Immature natural killer cell (primary cell): ENCODE data around the gene CFAP298. TPM values are rescaled to one million over a fixed set of nuclear protein-coding genes. Genes with fewer than 3 reads are reported as not detected.
"Not testable (repeated sequence)": the region's sequence is repeated elsewhere in the genome, so short reads cannot be mapped to it uniquely, and the experiment has no call there.

ENCODE experiments used
- DNase-seq, 3 donors: peaks; one replicate each; pipeline ENCODE4 v3.0.0; 2022; ENCODE audit warnings: mixed read lengths in 1 of 3
- H3K27ac Mint-ChIP-seq, 6 donors: one replicate each; pipeline ENCODE4 v1.8.0; 2020; ENCODE audit warnings: mixed read lengths in 6 of 6, mild to moderate bottlenecking in 5 of 6, inconsistent platforms in 4 of 6, moderate library complexity in 3 of 6
- H3K27me3 Mint-ChIP-seq, 3 donors: one replicate each; pipeline ENCODE4 v1.8.0; 2020 to 2021; ENCODE audit warnings: low read depth in 3 of 3, mild to moderate bottlenecking in 3 of 3, mixed read lengths in 3 of 3, moderate library complexity in 3 of 3, inconsistent platforms in 1 of 3
- H3K36me3 Mint-ChIP-seq, 3 donors: one replicate each; pipeline ENCODE4 v1.8.0; 2020; ENCODE audit warnings: mixed read lengths in 3 of 3, inconsistent platforms in 2 of 3, mild to moderate bottlenecking in 2 of 3
- H3K4me1 Mint-ChIP-seq, 2 donors: one replicate each; pipeline ENCODE4 v1.8.0; 2020; ENCODE audit warnings: inconsistent platforms in 2 of 2, mild to moderate bottlenecking in 2 of 2, mixed read lengths in 2 of 2, moderate library complexity in 1 of 2
- H3K4me3 Mint-ChIP-seq, 5 donors: one replicate each; pipeline ENCODE4 v1.8.0; 2020; ENCODE audit warnings: mild to moderate bottlenecking in 5 of 5, mixed read lengths in 5 of 5, inconsistent platforms in 3 of 5, moderate library complexity in 3 of 5
- H3K9me3 Mint-ChIP-seq, 6 donors: one replicate each; pipeline ENCODE4 v1.8.0; 2020; ENCODE audit warnings: mild to moderate bottlenecking in 6 of 6, mixed read lengths in 6 of 6, inconsistent platforms in 4 of 6, moderate library complexity in 3 of 6
- polyA plus RNA-seq, 3 donors: library from polyadenylated mRNA; unstranded; fragments of 300-500 nt; fragmentation: Illumina TruSeq; gene quantifications; one replicate each; pipeline ENCODE4 v1.2.3, GENCODE V29; 2021

The CFAP298 gene
- polyA plus RNA-seq, 3 donors from 2014 or later = 40.2 to 56.2 (median 46.8) TPM

- Mint-ChIP-seq H3K27me3 (peaks cover 0 to 3% (median 2%) of the 10 kb centered on the region in 3 donors), H3K4me3 (peak overlapping the region; percentile 89 to 99 (median 96)), H3K4me1 (peaks cover 23 to 25% of the 10 kb centered on the region in 2 donors), H3K27ac (peak overlapping the region; percentile 87 to 98 (median 94)), H3K36me3 (peaks cover 22 to 25% (median 23%) of the 10 kb centered on the region in 3 donors), H3K9me3 (peaks cover 0 to 9% (median 3%) of the 10 kb centered on the region in 6 donors)
- peak; percentile 79 to 87 (median 81) for DNase-seq
These were observed 42.6 kb downstream of the CFAP298 start for GRCh38 chr21:32569261-32570230.

- Mint-ChIP-seq H3K9me3 (peaks cover 0 to 11% (median 3%) of the 10 kb centered on the region in 6 donors), H3K4me1 (peaks cover 23 to 26% of the 10 kb centered on the region in 2 donors), H3K27ac (no peak overlapping the region), H3K4me3 (peak overlapping the region in 1 of 5 donors; percentile 10), H3K27me3 (peaks cover 0 to 3% (median 2%) of the 10 kb centered on the region in 3 donors), H3K36me3 (peaks cover 24 to 30% (median 25%) of the 10 kb centered on the region in 3 donors)
- DNase-seq = no peak
These were observed 44.6 kb downstream of the CFAP298 start for GRCh38 chr21:32567626-32568025.

- Mint-ChIP-seq H3K36me3 (peaks cover 24 to 33% (median 25%) of the 10 kb centered on the region in 3 donors), H3K4me3 (peak overlapping the region in 2 of 5 donors; percentile 5 to 43), H3K27ac (peak overlapping the region in 1 of 6 donors; percentile 20), H3K27me3 (peaks cover 0 to 3% (median 2%) of the 10 kb centered on the region in 3 donors), H3K4me1 (peaks cover 25 to 33% of the 10 kb centered on the region in 2 donors), H3K9me3 (peaks cover 0 to 11% (median 3%) of the 10 kb centered on the region in 6 donors)
- no peak for DNase-seq
These were observed 45.3 kb downstream of the CFAP298 start for GRCh38 chr21:32566741-32567389.

GRCh38 chr21:32565856-32566465, 46.2 kb downstream of the CFAP298 start:
- Mint-ChIP-seq H3K4me1 (peaks cover 24 to 37% of the 10 kb centered on the region in 2 donors), H3K9me3 (peaks cover 0 to 11% (median 3%) of the 10 kb centered on the region in 6 donors), H3K27me3 (peaks cover 0 to 3% (median 2%) of the 10 kb centered on the region in 3 donors), H3K36me3 (peaks cover 24 to 36% (median 25%) of the 10 kb centered on the region in 3 donors), H3K4me3 (no peak overlapping the region), H3K27ac (no peak overlapping the region)
- no peak for DNase-seq

- H3K27me3 Mint-ChIP-seq = peaks cover 0 to 3% (median 2%) of the 10 kb centered on the region in 3 donors
- H3K4me1 Mint-ChIP-seq = peaks cover 7 to 12% of the 10 kb centered on the region in 2 donors
- H3K4me3 Mint-ChIP-seq = no peak overlapping the region
- DNase-seq = no peak
- peaks cover 0 to 11% (median 3%) of the 10 kb centered on the region in 6 donors for H3K9me3 Mint-ChIP-seq
- H3K27ac Mint-ChIP-seq = peak overlapping the region in 1 of 6 donors; percentile 39
- peaks cover 24 to 36% (median 29%) of the 10 kb centered on the region in 3 donors for H3K36me3 Mint-ChIP-seq
These were observed 49.3 kb downstream of the CFAP298 start for GRCh38 chr21:32562915-32563314.

GRCh38 chr21:32562426-32562825, 49.8 kb downstream of the CFAP298 start:
- H3K4me3 Mint-ChIP-seq = no peak overlapping the region
- H3K36me3 Mint-ChIP-seq = peaks cover 24 to 36% (median 30%) of the 10 kb centered on the region in 3 donors
- H3K9me3 Mint-ChIP-seq = peaks cover 0 to 11% (median 3%) of the 10 kb centered on the region in 6 donors
- peak in 1 of 3 donors; percentile 16 for DNase-seq
- peaks cover 0 to 3% (median 2%) of the 10 kb centered on the region in 3 donors for H3K27me3 Mint-ChIP-seq
- peak overlapping the region in 2 of 6 donors; percentile 1 to 29 for H3K27ac Mint-ChIP-seq
- H3K4me1 Mint-ChIP-seq = peaks cover 7 to 12% of the 10 kb centered on the region in 2 donors

- H3K4me3 Mint-ChIP-seq, DNase-seq, H3K27ac Mint-ChIP-seq, H3K27me3 Mint-ChIP-seq: not testable (repeated sequence)
- peaks cover 19 to 31% (median 24%) of the 10 kb centered on the region in 3 donors for H3K36me3 Mint-ChIP-seq
- H3K9me3 Mint-ChIP-seq = peaks cover 0 to 11% (median 3%) of the 10 kb centered on the region in 6 donors
- peaks cover 4 to 12% of the 10 kb centered on the region in 2 donors for H3K4me1 Mint-ChIP-seq
These were observed 50.7 kb downstream of the CFAP298 start for GRCh38 chr21:32561476-32561875.

GRCh38 chr21:32560896-32561295, 51.3 kb downstream of the CFAP298 start:
- peaks cover 0 to 11% (median 3%) of the 10 kb centered on the region in 6 donors for H3K9me3 Mint-ChIP-seq
- H3K4me3 Mint-ChIP-seq = no peak overlapping the region
- no peak overlapping the region for H3K27ac Mint-ChIP-seq
- H3K36me3 Mint-ChIP-seq = peaks cover 13 to 30% (median 22%) of the 10 kb centered on the region in 3 donors
- peaks cover 0 to 2% (median 0%) of the 10 kb centered on the region in 3 donors for H3K27me3 Mint-ChIP-seq
- DNase-seq = no peak
- H3K4me1 Mint-ChIP-seq = peaks cover 4 to 18% of the 10 kb centered on the region in 2 donors

- Mint-ChIP-seq H3K9me3 (no peaks in the 10 kb centered on the region), H3K4me3 (no peak overlapping the region), H3K4me1 (peaks cover 10 to 34% of the 10 kb centered on the region in 2 donors), H3K36me3 (peaks cover 0 to 14% (median 8%) of the 10 kb centered on the region in 3 donors), H3K27ac (no peak overlapping the region), H3K27me3 (no peaks in the 10 kb centered on the region)
- no peak for DNase-seq
These were observed 53.1 kb downstream of the CFAP298 start for GRCh38 chr21:32559006-32559610.

- no peak for DNase-seq
- no peaks in the 10 kb centered on the region for H3K27me3 Mint-ChIP-seq
- H3K27ac Mint-ChIP-seq = no peak overlapping the region
- no peaks in the 10 kb centered on the region for H3K9me3 Mint-ChIP-seq
- no peak overlapping the region for H3K4me3 Mint-ChIP-seq
- H3K36me3 Mint-ChIP-seq = peaks cover 0 to 11% (median 8%) of the 10 kb centered on the region in 3 donors
- peaks cover 10 to 34% of the 10 kb centered on the region in 2 donors for H3K4me1 Mint-ChIP-seq
These were observed 54.1 kb downstream of the CFAP298 start for GRCh38 chr21:32558106-32558505.

GRCh38 chr21:32554832-32555638, 57.1 kb downstream of the CFAP298 start:
- Mint-ChIP-seq H3K36me3 (peaks cover 5 to 8% (median 6%) of the 10 kb centered on the region in 3 donors), H3K9me3 (no peaks in the 10 kb centered on the region), H3K4me1 (peaks cover 6 to 22% of the 10 kb centered on the region in 2 donors), H3K27me3 (no peaks in the 10 kb centered on the region), H3K4me3 (no peak overlapping the region), H3K27ac (peak overlapping the region; percentile 9 to 59 (median 40))
- no peak for DNase-seq

- H3K27me3 Mint-ChIP-seq = no peaks in the 10 kb centered on the region
- DNase-seq = no peak
- H3K27ac Mint-ChIP-seq = peak overlapping the region in 2 of 6 donors; percentile 2 to 57
- no peak overlapping the region for H3K4me3 Mint-ChIP-seq
- H3K36me3 Mint-ChIP-seq = peaks cover 5 to 7% (median 6%) of the 10 kb centered on the region in 3 donors
- peaks cover 10 to 14% of the 10 kb centered on the region in 2 donors for H3K4me1 Mint-ChIP-seq
- no peaks in the 10 kb centered on the region for H3K9me3 Mint-ChIP-seq
These were observed 62.3 kb downstream of the CFAP298 start for GRCh38 chr21:32549886-32550285.
